PC-9 (cell line): Measurements from ENCODE around the gene LTA.
A peak's percentile ranks its signal among the peaks of the same experiment; 100 is the strongest.

Experiments used
- EZH2 ChIP-seq: fragments of 200-600 bp; sonication (generic); IDR thresholded peaks from 2 replicates; pipeline ENCODE4 v1.8.0; 2017; ENCODE audit warnings: antibody characterized with exemption, low read depth
- TF ChIP-seq, protein P1 (sequence below): fragments of 200-600 bp; sonication (generic); conservative IDR thresholded peaks from 2 replicates; pipeline ENCODE4 v1.6.1; 2017; ENCODE audit warnings: mixed run types, antibody characterized with exemption, mild to moderate bottlenecking, moderate library complexity

DNA sequence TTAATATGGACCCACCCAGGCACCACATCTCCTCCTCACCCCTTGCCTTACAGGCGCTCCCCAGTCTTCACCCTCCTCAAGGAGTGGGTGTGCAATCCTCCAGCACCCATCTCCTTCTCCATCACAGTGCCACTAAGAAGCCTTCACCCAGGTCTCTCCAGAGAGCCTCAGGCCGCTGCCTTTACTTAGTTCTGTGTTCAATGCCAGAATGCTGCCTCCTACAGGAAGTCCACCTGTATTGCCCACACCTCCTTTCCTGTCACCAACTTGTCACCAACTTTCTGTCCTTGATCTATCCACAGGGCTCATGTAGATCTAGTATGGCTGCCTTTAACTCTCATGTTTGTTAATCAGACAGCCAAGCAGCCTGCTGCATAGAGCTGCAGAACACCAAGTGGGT, 13.4 kb downstream of the LTA start:
- no peak for TF ChIP-seq EZH2
- TF ChIP-seq, protein P1, sequence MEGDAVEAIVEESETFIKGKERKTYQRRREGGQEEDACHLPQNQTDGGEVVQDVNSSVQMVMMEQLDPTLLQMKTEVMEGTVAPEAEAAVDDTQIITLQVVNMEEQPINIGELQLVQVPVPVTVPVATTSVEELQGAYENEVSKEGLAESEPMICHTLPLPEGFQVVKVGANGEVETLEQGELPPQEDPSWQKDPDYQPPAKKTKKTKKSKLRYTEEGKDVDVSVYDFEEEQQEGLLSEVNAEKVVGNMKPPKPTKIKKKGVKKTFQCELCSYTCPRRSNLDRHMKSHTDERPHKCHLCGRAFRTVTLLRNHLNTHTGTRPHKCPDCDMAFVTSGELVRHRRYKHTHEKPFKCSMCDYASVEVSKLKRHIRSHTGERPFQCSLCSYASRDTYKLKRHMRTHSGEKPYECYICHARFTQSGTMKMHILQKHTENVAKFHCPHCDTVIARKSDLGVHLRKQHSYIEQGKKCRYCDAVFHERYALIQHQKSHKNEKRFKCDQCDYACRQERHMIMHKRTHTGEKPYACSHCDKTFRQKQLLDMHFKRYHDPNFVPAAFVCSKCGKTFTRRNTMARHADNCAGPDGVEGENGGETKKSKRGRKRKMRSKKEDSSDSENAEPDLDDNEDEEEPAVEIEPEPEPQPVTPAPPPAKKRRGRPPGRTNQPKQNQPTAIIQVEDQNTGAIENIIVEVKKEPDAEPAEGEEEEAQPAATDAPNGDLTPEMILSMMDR = peak; percentile 60
